Superior temporal gyrus (tissue), 1 donor: Measurements from ENCODE around the gene KLK13.

Experiments used
- DNase-seq: peaks from one replicate; pipeline ENCODE4 v3.0.0-alpha.2; 2016; ENCODE audit errors: extremely low spot score

The KLK13 gene

DNA sequence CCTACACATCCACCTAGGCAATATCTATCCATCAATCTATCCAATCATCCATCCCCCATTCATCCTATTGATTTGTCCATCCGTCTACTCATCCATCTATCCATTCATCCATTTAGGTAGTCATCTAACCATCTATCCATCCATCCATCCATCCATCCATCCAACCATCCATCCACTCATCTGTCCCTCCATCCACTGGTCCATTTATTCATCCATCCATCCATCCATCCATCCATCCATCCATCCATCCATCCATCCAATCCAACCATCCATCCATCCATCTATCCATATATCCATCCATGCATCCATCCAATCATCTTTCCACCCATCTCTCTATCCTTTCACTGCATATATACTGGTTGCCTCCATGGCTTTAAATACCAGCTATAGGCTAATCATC is 3.9 kb downstream of the KLK13 start:
- no peak for DNase-seq

DNA sequence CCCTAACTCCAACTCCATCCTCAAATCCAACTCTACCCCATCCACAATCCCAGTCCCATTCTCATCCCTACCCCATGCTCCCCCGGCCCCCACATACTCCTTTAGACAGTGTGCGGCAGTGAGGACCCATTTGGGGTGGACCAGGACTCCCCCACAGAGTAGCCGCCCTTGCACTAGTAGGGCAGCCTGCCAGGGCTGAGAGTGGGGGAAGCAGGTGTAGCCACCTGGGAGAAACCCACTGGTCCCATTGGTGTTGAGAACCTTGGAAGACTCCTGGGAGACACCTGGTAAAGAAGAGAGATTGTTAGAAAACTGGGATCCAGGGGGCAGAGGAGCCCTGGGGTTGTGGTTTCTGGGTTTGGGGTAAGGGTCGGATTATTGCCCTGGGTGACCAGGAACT is 4.6 kb downstream of the KLK13 start:
- DNase-seq, result no peak

DNA sequence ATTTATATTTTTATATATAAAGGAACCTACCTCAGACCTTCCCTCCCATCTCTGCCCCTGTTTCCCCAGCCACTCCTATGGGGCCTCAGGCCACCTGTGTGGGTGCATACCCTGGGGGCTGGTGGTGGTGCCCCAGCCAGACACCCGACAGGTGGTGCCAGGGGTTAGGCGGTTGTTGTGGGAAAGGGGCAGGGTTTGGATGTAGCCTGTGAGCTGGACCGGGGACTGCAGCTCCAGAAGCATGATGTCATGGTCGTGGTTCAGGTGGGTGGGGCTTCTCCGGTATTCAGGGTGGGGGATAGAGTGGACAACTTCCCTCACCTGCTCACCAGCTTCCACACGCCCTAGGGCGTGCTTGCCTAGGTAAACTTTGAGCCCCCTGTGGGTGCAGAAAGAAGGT is 5.2 kb downstream of the KLK13 start:
- no peak for DNase-seq

DNA sequence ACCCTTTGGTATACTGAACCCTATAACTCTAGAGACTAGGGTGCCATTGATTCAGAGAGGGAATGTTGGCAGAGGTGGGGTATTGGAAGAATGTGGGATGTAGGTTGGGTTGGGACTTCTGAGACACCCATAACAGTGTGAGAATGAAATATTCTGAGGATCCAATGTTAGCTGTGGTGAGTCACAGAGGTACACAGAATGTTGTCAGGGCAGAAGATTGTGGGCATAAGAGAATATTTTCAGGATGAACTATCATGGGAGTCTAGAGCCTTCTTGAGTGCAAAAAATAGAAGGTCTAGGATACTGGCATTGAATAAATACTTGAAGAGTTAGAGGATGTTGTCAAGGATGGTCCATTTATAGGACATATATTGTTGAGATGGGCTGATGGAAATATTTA is 9.0 kb downstream of the KLK13 start:
- no peak for DNase-seq

DNA sequence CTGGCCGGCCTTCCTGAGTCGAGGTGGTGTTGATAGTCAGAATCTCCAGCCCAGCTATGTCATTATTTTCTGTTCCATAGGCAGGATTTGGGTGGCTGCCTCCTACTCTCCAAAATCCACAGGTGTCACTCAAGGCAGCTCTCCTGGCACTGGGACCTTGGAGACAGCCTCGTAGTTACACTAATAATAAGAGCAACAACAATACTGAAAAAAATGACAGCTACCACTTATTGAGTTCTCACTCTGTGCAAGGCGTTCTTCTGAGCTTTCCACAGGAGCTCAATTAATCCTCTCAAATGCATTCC is 17.9 kb downstream of the KLK13 start:
- no peak for DNase-seq

DNA sequence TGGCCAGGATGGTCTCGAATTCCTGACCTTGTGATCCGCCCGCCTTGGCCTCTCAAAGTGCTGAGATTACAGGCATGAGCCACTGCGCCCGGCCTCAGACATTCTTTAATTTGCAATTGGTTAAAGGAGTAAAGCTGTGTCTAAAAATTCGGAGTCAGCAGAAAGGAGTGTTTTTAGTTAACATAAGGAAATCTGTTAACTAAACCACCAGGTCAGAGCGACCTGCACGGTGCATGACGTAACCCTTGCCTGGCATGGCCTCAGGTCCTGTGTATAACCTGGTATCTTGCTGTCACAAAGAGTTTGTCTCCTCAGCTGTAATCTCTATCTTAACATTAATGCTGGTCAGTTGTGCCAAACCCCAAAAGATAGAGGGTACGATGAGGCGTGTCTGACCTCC is 20.6 kb downstream of the KLK13 start:
- no peak for DNase-seq

DNA sequence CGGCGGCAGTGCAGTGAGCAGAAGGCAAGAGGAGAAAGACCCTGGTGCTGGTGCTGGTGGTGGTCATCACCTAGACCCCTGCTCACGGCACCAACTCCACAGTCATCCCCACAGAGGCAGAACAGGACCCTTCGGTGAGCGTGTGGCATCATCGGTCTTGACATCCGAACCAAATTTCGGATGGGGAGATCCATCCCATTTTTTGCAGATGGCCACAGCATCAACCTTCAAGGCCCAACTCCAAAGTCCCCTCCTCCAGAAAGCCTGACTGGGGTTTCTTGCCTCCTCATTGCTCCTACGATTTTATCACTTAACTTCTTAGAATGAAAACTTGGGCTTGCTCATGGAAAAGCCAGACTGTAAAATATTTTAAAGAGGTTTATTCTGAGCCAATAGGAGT is 21.4 kb downstream of the KLK13 start:
- no peak for DNase-seq

DNA sequence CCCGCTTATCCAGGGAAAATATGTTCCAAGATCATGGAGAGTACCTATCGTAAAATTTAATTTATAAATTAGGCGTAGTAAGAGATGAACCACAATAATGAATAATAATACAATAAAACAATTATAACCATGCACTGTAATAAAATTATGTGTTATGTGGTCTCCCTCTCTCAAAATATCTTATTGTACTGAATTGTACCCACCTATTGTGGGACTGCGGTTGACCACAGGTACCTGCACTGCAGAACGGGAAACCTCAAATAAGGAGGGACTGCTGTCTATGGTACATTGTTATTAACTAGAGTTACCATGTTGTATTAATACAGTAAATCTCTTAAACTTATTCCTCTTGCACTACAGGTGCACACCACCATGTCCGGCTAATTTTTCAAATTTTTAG is 24.7 kb downstream of the KLK13 start:
- no peak for DNase-seq

DNA sequence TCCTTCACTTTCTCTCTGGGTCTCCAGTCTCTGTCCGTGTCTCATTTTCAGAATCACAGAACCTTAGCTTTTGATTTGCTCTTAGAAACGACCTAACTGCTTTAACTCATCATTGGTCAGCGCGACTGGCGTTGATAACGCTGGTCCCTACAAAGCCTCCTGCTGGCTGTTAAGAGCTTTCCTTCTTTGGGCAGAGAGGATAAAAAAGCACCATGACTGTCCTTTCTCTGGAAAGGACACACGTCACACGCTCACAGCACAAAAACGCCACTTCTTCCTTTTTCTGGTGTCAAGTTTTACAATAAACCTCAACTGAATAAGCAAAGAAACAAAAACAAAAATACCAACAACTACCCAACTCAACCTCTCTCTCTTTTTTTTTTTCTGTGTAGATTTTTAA is 28.4 kb downstream of the KLK13 start:
- DNase-seq, result no peak

DNA sequence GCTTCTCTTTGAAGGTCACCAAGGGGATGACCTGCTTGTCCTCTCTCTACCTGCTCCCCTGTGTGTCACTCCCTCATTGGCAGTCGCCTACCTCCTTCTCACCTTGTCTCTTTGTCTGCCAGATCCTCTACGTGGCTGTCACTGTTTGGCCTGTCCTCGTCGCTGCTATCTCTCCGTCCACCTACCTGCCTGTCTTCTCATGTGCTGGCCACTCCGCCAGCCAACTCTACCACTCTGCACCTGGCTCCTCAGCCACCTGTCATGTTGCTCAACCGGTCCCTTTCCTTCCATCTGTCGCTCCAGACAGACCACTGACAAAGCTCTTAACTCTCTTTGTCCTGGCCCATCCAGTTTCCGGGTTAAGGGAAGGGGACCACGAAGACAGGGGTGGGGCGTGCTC is 30.2 kb downstream of the KLK13 start, which contains the start of gene KLK12:
TSS of gene KLK12 (minus strand) at position 299 of the 400 bp plus-strand sequence. CDS start 381 bp downstream, outside the sequence.
- no peak for DNase-seq

DNA sequence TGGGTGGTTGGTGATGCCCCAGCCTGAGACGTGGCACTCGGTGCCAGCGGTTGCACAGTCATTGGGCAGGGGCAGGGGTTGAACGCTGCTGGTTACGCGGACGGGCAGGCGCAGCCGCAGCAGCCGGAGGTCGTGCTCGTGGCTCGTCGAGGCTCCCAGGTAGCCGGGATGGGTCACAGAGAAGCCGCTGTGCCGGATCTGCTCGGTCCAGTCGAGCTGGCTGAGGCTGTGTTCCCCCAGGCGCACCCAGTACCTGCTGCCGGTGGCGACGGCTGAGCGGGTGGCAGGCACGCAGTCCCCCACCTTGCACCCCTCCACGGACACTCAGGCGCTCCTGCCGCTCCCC is 33.0 kb downstream of the KLK13 start:
- DNase-seq, result no peak

DNA sequence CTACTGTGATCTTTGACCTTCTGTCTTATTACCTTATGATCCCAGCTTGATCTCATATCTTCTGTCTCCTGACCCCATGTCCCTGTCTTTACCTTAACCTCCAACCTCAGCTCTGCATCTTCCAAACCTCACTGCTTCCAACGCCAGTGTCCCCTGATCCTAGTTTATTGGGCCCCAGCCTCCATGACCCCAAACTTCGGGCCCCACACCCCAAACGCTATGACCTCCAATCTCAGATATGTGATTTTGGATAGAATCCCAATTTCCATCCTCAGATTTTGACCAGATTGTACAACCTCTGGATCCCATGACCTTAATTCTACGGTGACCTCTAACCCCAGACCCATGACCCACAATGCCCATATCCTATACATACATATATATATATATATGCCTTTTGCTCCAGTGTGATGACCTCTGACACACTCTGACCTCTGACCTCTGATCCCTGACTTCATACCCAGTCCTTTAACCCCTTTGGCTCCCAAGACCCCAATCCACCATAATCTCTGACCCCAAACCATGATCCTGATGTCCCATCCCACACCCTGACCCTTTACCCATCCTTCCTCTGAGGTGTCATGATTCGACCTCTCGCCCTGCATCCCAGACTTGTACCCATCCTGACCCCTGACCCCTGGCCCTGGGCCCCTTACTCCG is 33.5 kb downstream of the KLK13 start:
- no peak for DNase-seq

DNA sequence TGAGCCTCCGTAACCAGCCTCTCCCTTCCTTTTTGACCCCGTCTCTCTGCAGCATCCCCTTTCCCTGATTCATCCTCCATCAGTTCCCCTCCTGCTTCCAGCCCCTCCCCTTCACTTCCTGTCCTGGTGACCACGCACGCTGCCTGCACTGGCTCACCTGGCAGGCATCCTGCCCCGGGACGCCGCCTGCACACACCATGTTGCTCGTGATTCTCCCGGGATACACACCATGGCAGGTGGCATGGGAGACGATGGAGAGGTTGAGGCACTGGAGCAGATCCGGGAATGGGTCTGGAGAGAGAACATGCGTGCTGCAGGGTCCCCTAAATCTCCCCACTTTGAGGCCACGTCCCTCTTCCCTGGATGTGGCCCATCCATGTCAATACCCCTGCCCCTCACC is 34.3 kb downstream of the KLK13 start:
- DNase-seq, result no peak

DNA sequence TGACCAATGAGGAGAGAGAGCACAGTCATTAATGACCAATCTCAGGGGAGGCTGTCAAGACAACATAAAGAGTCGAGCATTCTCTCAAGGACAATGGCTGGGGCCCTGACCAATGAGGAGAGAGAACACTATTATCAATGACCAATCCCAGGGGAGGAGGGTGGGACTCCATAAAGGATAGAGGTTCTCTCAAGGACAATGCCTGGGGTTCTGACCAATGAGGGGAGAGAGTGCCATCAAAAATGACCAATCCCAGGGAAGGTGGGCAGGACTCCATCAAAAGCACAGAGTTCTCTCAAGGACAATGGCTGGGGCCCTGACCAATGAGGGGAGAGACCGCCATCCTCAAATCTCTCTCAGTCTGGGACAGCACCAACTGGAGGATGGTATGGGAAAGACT is 35.2 kb downstream of the KLK13 start:
- DNase-seq, result no peak

DNA sequence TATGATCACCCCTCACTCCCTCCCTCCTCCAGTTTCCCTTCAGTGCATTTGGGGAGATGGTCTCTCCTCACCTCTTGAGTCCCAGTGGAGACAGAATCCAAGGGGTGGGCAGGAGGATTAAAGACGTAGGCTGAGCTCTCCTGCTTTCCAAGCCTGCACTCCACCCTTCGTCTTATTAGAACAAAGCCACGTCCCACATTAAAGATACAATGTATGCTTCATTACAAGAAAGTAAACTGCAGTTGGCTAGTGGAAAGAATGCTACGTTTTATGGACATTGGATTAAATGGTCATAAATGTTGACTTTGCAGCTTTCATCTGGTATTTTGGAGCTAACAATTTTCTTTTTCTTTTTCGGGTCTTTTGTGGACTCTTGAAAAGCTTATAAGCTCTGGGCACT is 37.0 kb downstream of the KLK13 start:
- DNase-seq, result no peak

DNA sequence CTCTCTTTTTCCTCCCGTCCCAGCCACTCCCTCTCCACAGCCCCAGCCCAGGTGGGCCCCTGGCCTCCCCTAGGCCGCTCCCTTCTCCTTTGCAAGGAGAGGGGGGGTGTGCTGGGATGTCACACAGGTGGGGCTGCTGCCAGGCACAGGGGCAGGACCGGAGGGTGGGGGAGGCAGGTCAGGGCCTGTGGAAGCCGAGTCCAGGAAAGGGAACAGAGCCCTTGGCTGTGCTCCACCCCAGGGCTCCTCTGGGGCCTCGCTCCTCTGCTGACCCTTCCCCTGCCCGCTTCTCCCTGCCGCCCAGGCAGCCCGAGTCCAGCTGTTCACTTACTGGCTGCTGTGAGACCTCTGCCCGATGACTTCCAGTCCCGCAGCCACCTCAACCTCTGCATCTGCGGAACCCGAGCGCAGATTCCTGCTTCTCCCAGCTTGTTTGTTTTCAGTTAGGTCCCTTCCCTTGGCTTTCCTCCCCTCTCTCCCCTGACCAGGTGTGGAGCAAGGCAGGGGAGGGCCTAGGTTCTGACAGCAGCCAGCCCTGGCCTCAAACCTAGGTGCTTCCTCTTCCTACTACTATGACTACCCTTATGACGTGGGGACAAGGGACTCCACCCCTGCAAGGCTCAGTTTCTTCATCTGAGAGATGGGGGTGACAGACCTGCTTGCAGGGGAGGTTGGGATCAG is 37.6 kb downstream of the KLK13 start:
- DNase-seq, result no peak

DNA sequence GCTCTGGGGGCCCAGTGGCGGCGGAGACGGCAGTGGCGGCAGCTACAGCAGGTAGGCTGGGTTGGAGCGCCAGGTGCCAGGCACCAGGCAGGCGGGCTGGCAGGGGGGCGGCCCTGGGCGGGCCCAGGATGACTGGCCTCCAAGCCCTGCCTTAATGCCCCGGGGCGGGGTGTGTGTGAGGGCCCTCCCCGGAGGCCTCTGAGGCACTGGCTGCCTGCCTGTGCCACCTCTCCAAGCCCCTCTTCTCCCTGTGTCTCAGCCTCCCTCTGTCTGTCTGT is 38.4 kb downstream of the KLK13 start, which contains the start of gene KLK11:
TSS of gene KLK11 (minus strand) at position 63 of the 278 bp plus-strand sequence. CDS start 985 bp downstream, outside the sequence.
- DNase-seq, result no peak

DNA sequence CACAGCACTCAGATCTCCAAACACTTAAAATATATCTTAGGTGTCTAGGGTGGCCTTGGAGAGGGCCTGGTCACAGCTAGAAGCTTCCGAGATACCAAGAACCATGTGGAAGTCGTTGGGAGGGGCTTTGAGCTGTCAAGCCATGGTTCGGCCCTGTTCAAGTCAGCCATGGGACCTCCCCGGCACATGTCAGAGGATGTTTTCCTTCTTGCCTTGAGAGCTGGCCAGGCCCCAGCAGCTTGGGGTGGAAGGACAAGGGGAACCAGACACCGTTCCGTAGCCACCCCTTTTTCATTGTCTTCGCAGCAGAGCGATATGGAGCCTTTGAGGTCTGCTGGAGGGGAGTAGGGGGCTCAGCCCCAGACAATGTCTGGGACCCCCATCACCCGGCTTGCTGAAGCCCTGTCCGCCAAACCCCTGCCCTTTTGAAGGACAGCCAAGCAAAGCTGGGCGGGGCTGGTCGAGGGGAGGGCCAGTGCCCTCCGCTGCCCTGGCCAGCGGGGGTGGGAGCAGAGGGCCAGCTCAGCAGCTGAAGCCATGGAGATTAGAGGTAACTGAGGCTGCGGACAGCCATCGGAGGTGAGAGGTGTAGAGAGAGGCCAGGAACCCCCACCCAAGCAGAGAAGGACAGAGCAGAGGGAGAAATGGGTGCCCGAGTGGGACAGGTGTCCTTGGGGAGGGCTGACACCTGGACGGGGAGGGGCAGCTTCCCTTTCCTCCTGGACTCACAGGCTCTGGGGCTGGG is 38.9 kb downstream of the KLK13 start:
- no peak for DNase-seq

DNA sequence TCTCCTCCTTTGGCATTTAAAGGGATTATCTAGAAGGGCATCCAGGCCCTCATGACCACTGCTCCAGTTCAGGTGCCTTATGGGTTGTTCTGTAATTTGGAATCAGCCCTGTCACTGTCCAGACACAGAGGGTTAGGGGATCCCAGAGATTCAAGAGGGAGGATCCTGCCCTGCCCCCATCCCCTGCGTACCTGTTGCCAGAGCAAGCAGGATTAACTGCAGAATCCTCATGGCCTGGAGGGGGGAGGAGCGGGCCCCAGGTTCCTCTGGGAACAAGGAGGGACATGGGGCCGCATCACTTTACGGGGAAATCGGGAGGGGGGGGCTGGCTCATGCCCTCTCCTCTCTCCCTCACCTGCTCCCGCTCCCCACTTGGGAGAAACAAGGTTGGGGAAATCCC is 39.5 kb downstream of the KLK13 start:
- no peak for DNase-seq

DNA sequence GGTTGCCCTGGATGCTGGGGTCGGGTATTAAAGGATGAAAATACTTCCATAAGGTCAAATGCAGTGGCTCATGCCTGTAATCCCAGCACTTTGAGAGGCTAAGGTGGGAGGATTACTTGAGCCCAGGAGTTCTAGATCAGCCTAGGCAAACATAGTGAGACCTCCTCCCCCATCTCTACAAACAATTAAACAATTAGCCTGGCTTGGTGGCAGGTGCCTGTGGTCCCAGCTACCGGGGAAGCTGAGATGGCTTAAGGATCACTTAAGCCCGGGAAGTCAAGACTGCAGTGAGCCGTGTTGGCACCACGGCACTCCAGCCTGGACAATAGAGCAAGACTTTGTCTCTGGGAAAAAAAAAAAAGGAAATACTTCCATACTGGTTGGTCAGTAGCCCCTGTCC is 40.0 kb downstream of the KLK13 start:
- DNase-seq, result no peak

DNA sequence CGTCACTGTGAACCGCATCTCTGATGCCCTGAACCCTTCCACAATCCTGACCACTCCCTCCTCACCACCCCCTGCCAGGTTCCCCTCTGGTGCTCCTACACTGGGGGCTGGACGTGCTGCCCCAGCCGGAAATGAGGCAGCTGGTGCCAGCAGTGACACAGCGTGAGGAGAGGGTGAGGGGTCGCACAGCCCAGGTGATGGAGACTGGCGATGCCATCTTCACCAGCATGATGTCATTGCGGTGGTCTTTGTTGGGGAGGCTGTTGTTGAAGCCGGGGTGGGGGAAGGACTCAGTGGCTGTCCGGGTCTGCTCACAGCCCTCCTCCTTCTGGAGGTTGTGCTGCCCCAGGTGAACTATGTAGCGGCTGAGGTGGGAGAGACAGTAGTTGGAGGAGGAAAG is 40.9 kb downstream of the KLK13 start:
- no peak for DNase-seq

DNA sequence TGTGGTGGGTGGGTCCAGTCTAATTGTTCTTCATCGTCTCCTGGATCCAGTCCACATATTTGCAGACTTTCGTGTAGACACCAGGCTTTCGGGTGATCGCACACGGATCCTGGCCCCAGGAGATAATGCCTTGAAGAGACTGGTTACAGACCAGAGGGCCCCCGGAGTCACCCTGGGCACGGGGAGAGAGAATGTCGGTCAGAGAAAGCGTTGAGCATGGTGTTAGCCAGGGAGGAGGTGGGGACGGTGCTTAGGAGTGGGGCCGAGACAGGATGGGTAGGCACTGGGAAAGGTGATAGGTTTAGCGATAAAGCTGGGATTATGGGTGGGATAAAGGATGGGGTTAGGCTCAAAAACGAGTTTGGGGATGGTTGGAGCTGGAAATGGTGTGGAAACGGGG is 42.4 kb downstream of the KLK13 start:
- no peak for DNase-seq

DNA sequence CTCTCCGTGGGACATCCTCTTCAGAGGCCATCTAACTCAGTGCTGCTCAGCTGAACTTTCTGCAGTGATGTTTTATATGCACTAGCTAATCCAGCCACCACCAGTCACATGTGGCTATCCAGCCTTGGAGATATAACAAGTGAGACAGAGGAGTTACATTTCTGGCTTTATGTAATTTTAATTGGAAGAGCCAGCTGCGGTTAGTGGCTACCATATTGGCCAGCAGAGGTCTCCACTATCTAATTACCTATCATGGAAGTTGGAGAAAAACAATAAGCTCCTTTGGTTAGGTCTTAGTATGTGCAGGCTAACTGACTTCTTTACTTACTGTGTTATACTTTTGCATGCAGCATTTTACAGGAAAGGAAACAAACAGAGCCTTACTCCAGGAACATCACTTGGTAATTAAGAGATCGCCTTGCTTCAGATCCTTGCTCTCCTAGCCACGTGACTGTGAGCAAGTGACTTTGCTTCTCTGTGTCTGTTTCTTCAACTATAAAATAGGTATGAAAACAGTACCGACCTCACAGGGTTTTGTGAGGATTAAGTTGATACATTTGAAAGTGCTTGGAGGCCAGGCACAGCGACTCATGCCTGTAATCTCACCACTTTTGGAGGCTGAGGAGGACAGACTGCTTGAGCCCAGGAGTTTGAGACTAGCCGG is 43.8 kb downstream of the KLK13 start:
- peak; percentile 78 for DNase-seq
